Measurements from ENCODE around the gene PLXDC2.

- TF ChIP-seq POLR2AphosphoS5 (IDR thresholded peaks at IDR 0.05; ENCODE audit: low read depth, low read length) (no peak), CTCF (IDR thresholded peaks at IDR 0.05) (no peak), SIN3A (IDR thresholded peaks at IDR 0.05; ENCODE audit: borderline replicate concordance, insufficient read depth, low read depth, low read length) (no peak), REST (IDR thresholded peaks at IDR 0.05; ENCODE audit: insufficient read depth in 1 of 2, low read depth in 2 of 2, low read length in 1 of 2) (no peak)
Observed at GRCh38 chr10:20059084-20059835, 243.0 kb downstream of the PLXDC2 start.

Data from Panc1 (cell line).